Kidney capillary endothelial cell (primary cell): ENCODE measurements around the gene IRF6.

Experiments
- DNase-seq: peaks from one replicate; pipeline ENCODE4 v3.0.0-alpha.2; 2018; ENCODE audit warnings: low spot score

Gene IRF6

GRCh38 chr1:209790286-209791193, 15.4 kb downstream of the IRF6 start:
- DNase-seq: no peak

GRCh38 chr1:209789245-209789644, 16.7 kb downstream of the IRF6 start:
- no peak for DNase-seq

DNA sequence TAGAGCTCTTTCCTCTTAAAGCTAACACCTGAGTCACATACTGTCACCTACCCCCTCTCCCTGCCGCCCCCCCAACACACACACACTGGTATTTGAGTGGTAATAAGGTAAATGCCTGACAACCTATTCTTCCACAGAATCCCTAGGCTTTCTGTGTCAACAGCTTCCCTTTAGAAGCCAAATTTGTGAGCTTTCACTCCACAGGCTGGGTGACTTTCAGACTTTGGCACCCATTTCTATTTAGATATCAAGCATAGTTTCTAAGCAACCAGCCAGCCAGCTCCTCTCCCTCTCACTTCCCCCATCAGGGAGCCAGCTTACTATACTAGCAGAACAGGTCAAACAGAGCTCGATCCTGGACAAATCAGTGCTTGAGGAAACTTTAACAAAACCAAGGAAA, 18.4 kb downstream of the IRF6 start:
- no peak for DNase-seq

DNA sequence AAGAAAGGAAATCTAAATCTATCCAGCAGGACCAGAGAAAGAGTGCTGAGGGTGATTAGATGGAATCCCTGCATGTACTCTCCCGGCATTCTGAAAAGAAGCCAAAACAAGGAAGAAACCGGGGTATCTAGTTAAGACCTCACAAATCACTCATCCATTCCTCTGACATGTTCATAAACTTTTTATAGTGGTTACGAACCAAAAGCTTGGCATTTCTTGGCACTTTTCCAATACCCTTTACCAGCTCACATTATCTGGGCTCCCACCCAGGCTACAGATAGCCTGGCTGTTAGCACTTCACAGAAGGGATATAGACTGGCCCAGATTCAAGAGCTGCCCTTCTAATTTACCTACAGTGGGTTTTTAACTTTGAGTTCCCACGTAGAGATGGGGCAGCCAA, 19.8 kb downstream of the IRF6 start:
- no peak for DNase-seq

- DNase-seq: no peak
These were observed 20.4 kb downstream of the IRF6 start for GRCh38 chr1:209785592-209785991.

DNA sequence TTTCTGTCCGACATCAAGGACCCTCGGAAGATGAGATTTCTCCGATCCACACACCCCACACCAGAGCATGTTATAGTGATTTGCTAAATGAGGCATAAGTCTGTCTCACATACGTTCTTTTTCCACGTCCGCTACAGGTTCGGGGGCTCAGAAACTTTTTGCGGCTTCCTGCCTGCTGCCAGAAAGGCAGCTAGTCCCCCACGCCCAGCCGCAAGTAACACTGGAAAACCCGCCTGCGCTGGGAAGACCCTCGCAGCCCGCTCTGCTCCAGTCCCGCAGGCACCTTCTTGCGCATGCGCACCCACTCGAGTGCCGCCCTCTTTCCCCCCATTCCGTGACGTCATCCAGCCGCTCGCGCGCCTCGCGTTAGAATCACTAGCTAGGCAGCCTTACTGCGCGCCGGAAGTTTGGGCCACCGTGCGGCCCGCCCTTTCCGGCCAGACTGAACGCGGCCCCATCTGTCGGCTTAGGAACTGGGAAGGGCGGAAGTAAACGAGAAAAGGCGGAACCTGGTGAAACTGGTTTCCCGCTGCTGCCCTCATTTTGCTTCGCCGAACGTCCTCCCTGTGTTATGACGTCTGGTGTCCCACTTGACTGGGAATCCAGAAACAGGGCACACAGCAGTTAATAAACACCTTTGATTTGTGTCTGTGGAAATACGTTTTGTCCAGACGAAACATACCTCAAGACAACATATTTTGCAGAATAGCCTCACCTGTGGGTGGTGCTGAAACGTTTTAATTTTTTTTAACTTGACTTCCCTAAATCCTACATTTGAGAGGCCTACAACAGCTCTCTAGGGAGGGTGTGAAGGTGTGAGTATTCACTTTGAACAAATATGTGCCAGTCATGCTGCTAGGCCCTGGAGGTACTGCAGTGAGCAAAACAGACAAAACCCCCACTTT, 21.4 kb downstream of the IRF6 start, which contains the start of gene C1orf74:
Gene C1orf74, minus strand, starts transcription at position 295 of the 905 bp plus-strand sequence. CDS start 925 bp downstream, outside the sequence.
- peak; percentile 100 for DNase-seq

DNA sequence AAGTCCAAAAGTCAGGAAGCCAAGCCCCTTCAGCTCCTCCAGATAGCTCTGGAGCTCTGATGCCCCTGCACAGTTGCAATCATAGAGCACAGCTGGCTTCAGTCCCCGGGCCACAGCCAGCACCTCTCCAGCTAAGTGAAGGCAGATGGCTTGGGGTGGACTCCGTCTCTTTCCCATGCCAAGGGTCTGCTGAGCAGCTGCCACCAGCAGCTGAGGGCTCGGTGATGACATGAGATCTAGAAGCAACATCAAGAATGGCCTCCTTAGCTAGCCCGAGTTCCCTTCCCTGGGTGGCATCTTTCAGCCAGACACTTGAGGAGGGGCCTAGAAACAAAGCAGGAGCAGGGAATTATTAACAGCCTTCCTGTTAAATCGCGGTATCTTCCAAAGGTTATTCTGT, 22.6 kb downstream of the IRF6 start:
- DNase-seq: no peak

DNA sequence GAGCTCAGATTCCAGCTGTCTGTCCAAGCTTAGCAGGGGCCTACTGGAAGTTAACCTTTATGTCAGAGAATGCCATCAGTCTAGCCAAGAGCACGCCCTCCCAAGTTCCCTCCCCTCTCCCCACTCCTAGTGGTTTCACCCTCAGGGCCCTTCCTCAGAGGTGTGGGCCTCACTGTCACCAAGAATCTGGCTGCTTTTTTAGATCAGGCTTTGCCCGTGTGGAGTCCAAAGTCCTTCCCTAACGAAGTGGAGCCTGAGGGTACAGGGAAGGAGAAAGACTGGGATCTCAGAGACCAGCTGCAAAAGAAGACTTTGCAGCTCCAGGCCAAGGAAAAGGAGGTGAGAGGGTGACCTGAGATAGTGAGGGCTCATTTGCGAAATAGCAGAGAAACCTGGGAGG, 25.7 kb downstream of the IRF6 start:
- DNase-seq: no peak

- no peak for DNase-seq
These were observed 27.8 kb downstream of the IRF6 start for GRCh38 chr1:209778102-209778501.

DNA sequence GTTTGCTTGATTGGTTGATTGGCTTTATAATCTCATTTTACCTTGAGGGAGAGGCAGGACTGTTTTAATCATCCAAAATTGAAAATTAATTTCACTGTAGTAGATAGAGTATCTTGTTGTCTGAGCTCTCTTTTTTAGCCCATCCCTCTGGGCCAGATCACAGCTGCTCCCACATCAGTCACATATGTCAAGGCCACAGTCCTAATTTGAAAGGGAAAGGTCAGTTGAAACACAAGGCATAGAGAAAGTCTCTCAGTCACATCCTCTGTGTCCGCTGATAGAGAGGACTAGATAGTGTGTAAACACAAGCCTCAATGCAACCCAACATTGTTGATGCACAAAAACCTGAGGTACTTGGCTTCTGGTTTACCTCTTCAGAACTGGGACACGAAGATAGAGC, 28.4 kb downstream of the IRF6 start:
- no peak for DNase-seq

DNA sequence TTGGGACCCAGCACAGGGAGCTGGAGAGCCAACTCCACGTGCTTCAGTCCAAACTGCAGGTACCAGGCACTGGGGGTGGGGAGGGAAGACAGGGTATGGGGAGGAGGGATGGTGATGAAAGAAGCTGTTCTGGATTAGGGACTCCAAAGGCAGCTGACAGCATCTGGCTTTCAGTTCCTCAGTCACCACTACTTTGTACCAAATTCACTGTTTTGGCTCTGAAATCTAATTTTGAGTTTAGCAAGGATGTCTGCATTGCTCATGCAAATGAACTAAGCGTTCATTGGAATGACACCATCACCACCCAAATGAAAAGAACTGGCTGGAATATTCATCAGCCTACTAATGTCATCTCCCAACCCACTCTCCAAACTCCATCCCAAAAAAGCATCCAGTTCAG, 30.3 kb downstream of the IRF6 start:
- DNase-seq: no peak

GRCh38 chr1:209774592-209774991, 31.4 kb downstream of the IRF6 start:
- no peak for DNase-seq

DNA sequence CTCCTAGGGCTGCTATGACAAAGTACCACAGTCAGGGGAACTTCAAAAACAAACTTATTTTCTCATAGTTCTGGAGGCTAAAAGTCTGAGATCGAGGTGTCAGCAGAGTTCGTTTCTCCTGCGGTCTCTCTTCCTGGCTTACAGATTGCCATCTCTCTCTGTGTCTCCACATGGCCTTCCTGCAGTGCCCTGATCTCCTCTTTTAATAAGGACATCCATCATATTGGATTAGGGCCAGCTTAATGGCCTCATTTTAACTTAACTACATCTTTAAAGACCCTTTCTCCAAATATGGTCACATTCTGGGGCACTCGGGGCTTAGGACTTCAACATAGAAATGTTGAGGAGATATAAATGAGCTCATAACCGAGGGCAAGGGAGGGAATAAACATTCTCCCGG, 33.8 kb downstream of the IRF6 start:
- no peak for DNase-seq

- no peak for DNase-seq
These were observed 35.1 kb downstream of the IRF6 start for GRCh38 chr1:209770636-209771415.

DNA sequence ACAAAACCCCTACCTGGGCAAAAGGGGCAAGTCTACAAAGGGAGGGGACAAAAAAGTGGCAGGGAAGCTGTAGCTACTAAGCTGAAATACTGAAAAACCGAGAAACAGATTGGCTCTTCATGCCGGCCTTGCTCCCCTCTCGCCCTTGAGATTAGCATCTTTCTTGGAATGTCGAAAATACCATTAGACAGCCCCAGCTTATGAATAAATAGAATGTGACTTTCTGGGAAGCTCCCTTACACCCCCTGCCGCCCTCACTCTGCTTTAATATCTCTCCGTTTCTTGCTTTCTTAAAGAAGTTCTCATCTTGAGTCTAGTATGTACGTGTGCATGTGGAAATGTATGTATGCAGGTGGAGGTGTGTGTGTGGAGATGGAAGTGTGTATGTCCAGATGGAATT, 36.0 kb downstream of the IRF6 start:
- no peak for DNase-seq

DNA sequence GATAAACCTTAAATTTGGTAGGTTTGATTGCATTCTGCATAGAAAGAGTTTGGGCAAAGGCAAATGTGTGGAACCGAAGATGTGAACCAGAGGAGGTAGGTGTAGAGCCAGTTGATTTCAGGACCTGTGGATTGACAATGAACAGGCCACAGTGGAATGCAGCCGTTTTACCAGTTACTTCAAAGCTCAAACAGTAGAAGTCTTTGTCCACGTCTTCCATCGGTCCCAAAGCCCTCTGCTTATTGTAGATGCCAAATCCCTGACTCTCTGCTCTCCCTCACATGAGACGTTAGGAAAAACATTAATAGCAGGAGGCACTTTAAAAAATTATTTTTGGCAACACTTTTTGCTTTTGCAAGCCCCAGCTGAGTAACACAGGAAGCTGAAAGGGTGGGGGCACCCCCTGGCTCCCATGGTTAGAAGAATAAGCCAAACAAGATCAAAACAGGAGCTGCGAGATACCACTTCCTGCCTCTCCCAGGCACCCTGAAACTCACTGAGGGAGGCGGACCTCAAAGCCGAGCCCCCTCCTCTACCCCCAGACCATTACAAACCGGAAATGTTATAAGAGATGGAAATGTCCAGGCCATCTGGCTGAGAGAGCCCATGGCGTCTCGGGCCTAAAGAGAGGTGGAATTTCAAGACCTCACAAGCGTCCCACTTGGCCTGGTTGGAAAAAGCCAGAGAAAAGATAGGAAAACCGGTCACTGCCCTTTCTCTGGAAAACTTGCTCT, 36.6 kb downstream of the IRF6 start:
- peak; percentile 81 for DNase-seq

DNA sequence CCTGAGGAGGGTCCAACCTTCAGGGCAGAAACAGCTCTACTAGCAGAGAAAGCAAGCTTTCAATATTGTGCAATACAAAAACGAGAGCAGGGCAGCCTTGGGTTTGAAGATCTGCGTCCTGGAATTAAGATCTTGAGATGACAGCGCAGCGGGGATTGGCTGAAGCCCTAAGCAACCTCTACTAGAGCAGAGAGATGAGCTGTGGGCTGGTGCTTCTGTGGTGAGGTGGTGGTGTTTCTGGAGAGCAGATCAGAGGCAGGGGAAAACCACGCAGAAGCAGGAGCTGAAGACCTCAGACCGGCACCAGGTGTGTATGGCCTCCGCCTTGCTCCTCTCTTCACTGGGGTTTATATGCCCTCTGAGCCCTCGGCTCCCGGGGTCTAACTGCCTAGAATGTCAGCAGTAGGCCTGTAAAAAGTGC, 37.6 kb downstream of the IRF6 start:
- DNase-seq: no peak

- no peak for DNase-seq
These were observed 38.2 kb downstream of the IRF6 start for GRCh38 chr1:209767706-209768105.

DNA sequence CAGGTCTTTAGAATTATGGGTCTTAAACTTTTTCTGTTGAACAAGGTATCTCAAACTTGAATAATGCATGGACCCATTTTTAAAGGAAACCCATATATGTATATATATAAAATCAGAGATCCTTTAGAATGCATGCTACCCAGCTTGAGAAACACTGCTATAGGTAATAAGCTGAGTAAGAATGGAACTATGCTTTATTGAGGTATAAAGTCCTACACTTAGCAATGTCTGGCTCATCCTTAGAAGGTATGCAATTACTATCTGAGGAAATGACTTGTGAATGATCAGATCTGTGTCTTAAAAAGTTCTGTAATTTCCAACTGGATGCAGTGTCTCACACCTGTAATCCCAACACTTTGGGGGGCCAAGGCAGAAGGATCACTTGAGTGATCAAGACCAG, 38.8 kb downstream of the IRF6 start:
- no peak for DNase-seq

GRCh38 chr1:209766051-209766450, 39.9 kb downstream of the IRF6 start:
- DNase-seq: no peak

- DNase-seq: no peak
These were observed 44.8 kb downstream of the IRF6 start for GRCh38 chr1:209761011-209761635.
